ENCODE data around the gene CCDC182. TPM values are rescaled to one million over a fixed set of nuclear protein-coding genes. Genes with fewer than 3 reads are reported as not detected.

Gene CCDC182
- total RNA-seq, 1 donor, result not detected

DNA sequence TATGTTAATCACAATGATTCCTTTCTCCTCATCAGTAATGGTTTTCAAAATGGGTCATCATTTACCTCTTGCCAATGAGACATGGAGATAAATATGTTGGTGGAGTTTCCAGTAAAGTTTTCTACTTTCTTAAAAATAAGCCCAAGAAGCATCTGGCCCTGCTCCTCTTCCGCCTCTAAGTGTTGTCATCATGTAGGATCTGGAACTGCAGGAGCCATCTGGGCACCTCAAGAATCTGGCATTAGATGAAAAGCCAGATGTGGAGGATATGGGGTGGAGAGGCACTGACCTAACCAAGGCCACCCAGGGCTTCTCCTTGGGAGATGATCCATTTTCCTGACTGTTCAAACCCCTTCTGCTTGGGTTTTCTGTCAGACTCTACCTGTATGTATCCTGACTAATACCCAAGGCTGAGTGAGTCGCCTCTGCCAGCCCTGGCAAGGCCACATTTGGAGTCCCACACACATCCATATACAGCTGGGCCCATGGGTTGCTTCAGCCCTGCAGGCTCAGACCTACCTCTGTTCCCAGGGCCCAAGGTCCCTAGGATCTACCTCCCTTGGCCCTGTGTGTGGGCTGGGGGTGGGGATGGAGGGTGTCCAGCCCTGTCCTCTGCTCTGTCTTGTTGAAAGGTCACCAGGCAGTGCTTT lies 24.6 kb downstream of the CCDC182 start:
- H3K4me3 ChIP-seq (ENCODE audit: low read depth, low read length), result no peak overlapping the region
- TF ChIP-seq, protein P1, sequence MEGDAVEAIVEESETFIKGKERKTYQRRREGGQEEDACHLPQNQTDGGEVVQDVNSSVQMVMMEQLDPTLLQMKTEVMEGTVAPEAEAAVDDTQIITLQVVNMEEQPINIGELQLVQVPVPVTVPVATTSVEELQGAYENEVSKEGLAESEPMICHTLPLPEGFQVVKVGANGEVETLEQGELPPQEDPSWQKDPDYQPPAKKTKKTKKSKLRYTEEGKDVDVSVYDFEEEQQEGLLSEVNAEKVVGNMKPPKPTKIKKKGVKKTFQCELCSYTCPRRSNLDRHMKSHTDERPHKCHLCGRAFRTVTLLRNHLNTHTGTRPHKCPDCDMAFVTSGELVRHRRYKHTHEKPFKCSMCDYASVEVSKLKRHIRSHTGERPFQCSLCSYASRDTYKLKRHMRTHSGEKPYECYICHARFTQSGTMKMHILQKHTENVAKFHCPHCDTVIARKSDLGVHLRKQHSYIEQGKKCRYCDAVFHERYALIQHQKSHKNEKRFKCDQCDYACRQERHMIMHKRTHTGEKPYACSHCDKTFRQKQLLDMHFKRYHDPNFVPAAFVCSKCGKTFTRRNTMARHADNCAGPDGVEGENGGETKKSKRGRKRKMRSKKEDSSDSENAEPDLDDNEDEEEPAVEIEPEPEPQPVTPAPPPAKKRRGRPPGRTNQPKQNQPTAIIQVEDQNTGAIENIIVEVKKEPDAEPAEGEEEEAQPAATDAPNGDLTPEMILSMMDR (IDR thresholded peaks at IDR 0.05; ENCODE audit: insufficient read depth, low read depth, low read length), result no peak
- no peak for DNase-seq (ENCODE audit: low read depth)

DNA sequence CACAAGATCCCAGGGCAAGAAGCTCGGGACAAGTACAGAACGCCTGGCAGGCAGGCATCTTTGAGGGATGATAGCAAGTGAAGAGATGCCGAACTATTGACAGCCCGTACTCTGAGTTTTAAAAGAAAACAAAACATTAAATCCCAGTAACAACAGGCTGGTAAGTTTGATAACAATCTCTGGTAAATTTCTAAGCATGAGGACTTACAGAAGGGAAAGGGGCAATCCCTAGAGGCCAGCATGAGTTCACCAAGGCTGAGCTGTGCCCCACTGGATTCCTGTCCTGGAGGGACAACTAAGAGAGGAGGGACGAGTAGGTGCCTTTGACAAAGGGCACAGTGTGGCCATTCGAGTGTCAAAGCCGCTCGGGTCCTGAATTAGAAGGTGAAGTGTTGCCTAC lies 26.2 kb downstream of the CCDC182 start:
- H3K4me3 ChIP-seq (ENCODE audit: low read depth, low read length), result no peak overlapping the region
- TF ChIP-seq, protein P1 (IDR thresholded peaks at IDR 0.05; ENCODE audit: insufficient read depth, low read depth, low read length), result no peak
- DNase-seq (ENCODE audit: low read depth), result no peak

DNA sequence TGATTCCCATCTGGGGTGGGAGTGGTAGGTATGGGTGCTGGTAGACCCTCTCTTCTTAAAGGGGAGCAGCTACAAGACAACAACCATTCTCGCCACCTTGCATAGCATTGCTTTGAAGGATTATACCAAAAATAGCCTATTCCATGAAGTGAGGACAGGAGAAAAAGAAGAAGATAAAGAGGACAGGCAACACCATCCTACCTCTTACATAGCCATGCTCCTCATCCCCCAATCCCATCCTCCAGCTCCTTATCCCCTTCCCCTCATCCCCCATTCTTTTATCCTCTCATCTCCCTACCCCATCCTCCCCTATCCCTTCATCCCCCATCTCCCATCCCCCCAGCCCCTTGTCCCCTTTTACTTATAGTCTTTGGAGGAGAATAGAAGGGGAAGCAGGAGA lies 29.1 kb downstream of the CCDC182 start:
- DNase-seq (ENCODE audit: low read depth), result no peak
- H3K4me3 ChIP-seq (ENCODE audit: low read depth, low read length), result no peak overlapping the region
- TF ChIP-seq, protein P1 (IDR thresholded peaks at IDR 0.05; ENCODE audit: insufficient read depth, low read depth, low read length), result no peak

DNA sequence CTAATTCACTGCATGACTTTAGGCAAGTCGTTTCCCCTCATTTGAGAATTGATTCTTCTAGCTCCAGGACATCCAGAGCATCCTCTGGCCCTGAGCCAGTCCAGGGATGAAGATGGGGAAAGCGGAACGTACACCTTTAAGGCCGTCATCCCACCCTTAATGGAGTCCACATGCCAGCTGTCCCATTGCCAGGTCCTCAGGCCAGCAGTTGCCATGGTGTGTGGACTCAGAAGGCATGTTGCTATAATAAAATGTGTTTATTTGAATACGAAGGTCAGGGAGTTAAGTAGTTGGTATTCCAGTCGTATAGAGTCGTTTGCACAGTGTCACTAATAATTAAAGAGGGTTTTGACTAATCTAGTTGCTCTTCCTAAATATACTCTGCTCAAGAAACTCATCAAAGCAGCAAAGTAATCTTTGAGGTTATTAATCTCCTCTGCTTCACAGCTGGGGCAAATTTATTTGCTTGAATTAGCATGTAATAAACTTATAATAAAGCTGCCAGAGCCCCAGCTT lies 30.4 kb downstream of the CCDC182 start:
- no peak overlapping the region for H3K4me3 ChIP-seq (ENCODE audit: low read depth, low read length)
- TF ChIP-seq, protein P1 (IDR thresholded peaks at IDR 0.05; ENCODE audit: insufficient read depth, low read depth, low read length), result no peak
- DNase-seq (ENCODE audit: low read depth), result no peak

DNA sequence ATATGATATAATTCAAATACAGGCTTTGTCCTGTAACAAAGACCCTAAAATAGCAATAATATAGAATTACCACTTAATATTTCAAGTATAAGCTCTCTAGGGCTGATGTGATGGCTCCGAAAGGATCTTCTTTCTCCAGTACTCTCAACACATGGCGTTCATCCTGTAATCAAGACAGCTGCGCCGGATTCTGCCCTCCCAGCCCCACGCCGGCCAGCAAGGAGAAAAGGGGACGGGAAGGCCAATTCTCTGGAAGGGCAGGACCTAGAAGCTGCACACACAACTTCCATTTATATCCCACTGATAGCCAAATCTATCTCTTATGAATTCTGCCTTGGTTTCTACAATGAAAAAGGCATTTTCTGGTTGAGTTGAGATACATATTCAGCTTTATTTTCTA lies 32.0 kb downstream of the CCDC182 start:
- TF ChIP-seq, protein P1 (IDR thresholded peaks at IDR 0.05; ENCODE audit: insufficient read depth, low read depth, low read length), result no peak
- no peak overlapping the region for H3K4me3 ChIP-seq (ENCODE audit: low read depth, low read length)
- no peak for DNase-seq (ENCODE audit: low read depth)

DNA sequence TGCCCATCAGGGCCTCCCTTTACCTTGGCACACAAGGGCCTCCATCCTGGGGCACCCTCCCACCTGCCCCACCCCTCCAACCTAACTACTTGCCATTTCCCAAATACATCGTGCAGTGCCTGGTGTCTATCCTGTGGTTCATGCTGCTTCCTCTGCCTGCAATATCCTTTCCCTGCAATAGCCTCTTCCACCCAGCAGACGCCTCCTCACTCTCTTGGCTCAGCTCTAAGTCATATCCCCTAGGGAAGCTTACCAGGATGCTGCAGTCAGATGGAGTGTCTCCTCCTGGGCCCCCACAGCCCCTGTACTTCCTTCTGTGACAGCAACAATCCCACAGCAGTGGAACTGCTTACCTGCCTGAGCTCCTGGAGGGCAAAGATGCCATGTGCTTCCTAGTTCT lies 36.7 kb downstream of the CCDC182 start:
- no peak overlapping the region for H3K4me3 ChIP-seq (ENCODE audit: low read depth, low read length)
- DNase-seq (ENCODE audit: low read depth), result no peak
- TF ChIP-seq, protein P1 (IDR thresholded peaks at IDR 0.05; ENCODE audit: insufficient read depth, low read depth, low read length), result no peak

DNA sequence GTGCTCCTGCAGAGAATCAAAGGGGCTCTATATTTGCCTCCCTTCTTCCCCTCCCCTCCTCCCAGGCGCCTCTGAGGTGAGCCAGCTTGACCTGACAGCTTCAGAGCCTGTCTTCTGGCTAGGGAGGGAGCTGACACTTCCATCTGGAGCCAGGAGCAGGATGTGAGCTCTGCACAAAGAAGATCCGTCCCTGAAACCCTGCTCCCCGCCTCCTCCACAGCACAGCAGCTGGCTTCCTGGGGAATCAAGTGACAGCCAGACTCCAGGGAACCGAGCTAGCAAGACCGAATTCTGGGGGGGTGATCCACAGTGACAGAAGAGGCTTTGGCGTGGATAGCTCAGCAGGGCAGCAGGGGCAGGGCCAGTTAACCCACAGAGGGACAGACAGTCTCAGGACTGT lies 37.2 kb downstream of the CCDC182 start:
- TF ChIP-seq, protein P1 (IDR thresholded peaks at IDR 0.05; ENCODE audit: insufficient read depth, low read depth, low read length), result no peak
- no peak overlapping the region for H3K4me3 ChIP-seq (ENCODE audit: low read depth, low read length)
- no peak for DNase-seq (ENCODE audit: low read depth)
